ENCODE results near the gene PCSK9.

The PCSK9 gene

DNA sequence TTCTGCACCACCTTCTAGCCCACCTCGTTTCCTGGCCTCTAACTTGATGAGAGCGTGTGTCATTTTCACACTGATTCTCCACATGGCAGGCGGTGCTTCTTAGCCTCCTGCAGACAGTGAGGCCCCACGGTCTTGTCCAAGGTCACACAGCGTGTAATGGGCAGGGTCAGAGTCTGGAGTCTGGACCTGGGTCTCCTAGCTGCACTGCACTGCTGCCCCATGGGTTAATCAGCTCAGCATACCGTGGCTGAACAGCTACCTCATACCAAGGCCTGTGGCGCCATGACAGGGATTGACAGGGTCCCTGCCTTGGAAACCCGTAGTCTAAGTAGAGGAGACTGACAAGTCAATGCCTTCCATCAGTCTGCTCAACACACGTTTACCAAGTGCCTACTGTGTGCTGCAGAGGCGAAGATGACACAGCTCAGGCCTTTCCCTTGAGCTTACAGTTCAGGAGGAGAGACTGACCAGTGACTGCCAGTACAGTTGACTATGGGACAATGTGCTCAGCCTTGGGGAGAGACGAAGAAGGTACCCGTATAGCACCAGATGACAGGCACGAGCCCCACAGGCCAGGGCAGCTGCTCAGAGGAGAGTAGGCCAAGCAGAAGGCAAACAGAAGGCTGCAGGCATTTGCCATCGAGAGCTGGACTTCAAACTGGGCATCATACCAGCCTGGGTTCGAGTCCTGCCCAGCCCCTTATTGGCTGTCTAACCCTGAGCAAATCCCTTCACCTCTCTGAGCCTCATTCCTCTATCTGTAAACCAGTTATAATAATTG lies 5.5 kb downstream of the PCSK9 start:
- DNase-seq: no peak

DNA sequence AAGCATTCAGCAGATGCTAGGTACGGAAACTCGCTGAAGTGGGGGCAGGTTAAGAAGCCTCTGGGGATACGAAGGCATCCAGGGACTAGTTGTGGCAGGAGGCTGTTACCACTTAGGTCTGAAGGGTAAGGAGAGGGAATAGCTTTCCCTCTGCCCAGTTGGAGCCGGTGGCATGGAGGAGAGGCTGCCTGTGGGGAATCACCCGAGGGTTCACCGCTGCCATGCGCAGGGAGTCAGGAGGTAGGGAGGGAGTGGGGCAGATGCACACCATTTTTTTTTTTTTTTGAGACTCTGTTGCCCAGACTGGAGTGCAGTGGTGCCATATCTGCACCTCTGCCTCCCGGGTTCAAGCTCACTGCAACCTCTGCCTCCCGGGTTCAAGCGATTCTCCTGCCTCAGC lies 6.1 kb downstream of the PCSK9 start:
- no peak for DNase-seq

DNA sequence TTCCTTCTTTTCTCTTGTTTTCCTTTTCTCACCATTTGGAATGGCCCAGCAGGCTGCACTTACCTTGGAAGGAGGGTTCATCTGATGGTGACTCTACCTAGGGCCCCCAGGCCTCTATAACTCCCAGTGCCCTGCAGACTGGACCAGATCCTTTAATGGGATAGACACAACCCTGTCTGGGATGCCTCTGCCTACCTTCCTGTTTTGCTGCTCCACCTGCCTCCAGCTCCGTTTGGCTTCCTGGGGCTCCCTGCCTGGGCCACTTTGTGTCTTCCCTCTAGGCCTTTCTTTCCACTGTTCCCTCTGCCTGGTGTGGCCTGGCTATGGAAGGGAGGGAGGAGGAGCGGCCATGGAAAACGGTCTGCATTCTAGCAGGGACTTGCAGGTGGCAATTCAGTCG lies 7.5 kb downstream of the PCSK9 start:
- DNase-seq: no peak

DNA sequence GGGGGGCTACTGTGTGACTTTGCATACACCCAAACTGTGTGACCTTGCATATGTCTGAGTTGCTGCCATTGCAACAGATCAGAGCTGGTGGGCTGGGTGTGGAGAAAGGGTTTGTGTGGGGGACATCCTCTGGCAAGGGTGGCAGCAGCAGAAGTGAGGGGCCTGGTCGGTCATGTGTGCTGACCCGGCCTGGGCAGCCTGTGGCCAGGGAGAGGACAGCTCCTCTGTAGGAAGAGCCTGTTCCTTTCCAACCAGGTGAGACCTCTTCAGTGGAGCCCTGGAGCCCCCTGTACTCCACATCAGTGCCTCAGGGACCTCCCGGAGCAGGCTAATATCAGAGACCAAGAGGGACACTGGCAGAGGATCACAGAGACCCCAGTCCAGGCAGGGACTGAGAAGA lies 8.3 kb downstream of the PCSK9 start:
- no peak for DNase-seq

DNA sequence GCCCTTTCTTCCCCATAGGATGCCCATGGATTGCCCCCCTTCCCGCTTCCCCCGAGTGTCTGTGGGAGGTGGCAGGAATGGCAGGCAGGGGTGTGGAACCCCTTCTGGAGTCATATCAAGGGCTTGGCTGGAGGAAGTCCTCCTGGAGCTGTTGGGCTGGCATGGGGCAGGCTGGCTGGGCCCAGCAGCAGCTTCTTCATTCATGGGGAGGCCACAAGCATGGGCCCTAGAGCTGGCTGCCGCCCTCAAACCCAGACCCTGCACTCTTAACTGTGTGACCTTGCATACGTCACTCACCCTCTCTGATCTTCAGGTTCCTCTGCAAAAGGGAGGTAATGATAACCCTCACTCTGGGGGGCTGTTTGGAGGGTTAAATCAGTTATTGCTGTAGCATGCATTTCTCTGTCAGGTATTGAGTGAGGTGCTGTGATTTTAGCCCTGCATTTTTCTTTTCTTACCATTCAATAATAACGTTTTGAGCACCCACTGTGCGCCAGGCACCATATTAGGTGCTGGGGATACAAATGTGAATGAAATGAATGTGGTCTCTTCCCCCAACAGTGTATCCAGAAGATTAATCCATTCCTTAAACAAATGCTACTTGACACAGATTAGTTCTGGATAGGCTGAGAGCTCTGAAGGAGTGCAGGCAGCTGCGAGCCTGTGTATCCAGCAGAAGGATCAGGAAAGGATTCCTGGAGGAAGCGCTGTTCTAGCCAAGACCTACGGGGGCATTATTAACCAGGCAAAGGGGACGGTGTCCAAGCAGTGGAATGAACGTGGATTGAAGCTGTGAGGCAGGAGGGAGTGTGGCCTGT lies 9.3 kb downstream of the PCSK9 start:
- DNase-seq: no peak

DNA sequence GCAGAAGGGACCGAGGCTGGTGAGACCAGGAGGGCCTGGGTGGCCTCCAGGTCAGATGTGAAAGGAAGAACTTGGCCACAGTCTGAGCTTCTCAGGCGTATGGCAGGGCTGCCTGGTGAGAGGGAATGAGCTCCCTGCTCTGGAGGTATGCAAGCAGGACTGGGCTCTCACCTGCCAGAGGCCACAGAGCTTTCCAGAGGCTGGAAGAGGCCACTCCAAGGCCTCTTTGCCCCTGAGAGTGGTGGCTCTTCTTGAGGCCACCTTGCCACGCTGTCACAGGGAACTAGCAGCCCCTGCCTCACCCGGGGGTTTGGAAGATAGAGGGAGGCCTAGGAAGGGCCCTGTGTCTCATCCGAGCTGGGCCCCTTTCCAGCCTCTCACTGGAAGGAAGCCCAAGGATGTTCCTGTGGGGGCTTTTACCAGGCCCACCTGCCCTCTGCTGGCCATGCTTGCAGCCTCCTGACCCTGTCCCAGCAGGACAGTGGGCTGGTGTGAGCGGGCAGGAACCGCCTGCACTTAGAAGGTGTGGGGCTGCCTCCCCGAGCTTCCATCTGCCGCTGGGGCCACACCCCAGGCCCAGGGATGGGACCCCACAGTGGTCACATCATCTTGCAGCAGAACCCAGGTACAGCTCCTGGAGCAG lies 10.0 kb downstream of the PCSK9 start:
- DNase-seq: no peak

DNA sequence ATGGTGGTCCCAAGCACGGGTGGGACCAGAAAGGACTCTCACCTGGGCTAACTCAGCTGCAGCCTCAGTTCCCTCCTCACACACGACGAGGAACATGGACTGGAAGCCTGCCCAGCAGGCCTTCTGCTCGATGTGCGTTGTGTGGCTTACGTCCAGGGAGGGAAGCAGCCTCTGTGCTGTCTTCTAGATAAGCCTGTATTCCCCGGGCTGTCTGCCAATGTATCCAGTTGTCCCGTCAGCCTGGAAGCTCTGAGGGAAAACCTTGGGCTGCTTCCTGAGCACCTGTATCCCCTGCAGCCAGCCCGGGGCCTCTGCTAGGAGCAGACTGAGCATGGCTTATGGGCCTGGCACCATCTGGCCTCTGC lies 10.5 kb downstream of the PCSK9 start:
- no peak for DNase-seq

DNA sequence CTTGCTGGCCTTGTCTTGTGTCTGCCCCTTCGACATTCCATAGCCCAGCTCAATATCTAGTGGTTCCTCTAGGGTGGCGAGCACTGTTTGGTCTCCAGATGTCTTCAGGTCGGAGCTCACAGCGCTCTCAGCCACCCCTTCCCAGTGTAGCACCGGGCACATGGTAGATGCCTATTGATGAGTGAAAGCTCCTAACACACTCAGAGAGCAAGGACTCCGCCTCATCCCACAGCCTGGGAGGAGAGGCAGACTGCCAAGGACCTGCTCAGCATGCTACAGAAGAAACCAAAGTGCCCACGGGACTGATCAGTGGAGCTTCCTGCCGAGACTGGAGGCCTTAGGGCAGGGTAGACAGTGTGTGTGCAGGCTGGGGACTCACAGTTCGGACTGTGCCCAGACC lies 10.9 kb downstream of the PCSK9 start:
- no peak for DNase-seq

DNA sequence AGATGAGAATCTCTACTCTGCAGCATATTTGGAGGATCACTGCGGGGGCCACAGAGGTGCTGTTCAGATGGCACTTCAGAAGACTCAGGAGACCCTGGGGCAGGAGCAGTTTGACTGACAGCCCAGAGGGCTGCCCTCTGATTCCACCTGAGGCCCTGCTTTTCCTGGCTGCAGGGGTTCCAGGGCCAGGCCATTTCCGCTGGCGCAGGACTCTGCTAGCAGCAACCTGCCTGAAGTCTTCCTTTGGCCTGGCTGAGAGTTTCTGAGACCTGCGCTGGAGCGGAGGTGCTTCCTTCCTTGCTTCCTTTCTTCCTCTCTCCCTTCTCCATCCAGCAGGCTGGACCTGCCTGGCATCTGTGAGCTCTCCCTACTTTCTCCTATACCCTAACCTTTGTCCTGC lies 11.8 kb downstream of the PCSK9 start:
- no peak for DNase-seq

DNA sequence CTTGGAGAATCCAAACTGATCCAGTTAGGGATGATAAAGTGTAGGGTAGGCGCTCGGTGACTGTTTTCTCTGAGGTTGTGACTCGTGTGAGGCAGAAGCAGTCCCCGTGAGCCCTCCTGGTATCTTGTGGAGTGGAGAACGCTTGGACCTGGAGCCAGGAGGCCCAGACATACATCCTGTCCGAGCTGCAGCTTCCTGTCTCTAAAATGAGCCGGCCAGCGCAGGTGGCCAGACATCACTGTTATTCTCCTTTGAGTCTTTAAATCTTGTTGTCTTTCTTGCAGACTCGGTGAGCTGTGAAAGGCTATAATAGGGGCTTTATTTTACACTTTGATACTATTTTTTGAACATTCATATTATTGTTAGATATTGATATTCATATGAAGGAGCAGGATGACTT lies 12.3 kb downstream of the PCSK9 start:
- DNase-seq: no peak

DNA sequence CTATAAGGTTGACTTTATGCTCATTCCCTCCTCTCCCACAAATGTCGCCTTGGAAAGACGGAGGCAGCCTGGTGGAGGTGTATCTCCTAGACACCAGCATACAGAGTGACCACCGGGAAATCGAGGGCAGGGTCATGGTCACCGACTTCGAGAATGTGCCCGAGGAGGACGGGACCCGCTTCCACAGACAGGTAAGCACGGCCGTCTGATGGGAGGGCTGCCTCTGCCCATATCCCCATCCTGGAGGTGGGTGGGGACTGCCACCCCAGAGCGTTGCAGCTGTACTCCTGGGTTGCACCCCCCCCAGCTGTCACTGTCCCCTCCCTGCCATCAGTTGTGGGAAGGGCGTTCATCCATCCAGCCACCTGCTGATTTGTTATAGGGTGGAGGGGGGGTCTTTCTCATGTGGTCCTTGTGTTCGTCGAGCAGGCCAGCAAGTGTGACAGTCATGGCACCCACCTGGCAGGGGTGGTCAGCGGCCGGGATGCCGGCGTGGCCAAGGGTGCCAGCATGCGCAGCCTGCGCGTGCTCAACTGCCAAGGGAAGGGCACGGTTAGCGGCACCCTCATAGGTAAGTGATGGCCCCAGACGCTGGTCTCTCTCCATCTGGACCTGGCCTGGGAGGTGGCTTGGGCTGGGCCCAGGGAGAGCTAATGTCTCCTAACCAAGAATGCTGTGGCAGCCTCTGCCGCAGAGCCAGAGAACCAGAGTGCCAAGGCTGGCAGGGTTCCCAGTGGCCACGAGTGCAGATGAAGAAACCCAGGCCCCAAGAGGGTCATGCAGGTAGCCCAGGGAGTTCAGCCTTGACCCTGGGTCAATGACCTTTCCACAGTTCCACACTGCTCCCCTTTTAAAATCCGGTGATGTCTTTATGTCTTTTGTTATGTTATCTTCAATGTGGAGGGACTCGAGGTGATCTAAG lies 13.1 kb downstream of the PCSK9 start:
- DNase-seq: no peak

DNA sequence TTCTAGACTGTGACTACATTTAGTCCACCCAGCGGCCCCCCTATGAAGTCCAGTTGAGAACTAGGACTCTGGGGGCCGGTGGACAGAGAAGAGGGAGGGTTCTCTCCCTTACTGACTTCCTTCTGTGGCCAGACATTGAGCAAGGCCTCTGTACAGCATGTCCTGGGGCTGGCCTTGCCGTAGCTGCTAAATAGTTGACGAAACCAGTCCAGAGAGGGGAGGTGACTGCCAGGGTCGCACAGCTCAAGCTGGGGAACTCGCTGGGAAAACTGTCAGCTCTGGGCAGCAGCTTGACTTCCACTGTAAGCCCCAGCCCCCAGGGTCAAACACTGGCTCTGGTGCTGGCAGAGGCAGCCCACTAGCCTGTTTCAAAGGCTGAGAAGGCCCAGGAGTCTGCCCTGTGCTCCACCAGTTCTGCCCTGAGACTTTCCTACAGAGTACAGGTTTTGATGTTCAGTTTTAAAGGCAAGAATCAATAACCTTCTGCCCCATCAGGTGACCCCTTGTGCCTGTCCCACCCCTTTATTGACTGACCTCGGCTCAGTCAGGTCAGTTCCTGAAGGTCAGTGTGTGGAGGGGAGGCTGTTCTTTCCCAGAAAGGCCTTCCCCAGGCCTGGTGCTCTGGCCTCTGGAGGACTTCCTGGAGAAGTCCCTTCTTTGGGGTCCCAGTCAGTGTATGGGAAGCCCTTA lies 14.1 kb downstream of the PCSK9 start:
- DNase-seq: no peak

DNA sequence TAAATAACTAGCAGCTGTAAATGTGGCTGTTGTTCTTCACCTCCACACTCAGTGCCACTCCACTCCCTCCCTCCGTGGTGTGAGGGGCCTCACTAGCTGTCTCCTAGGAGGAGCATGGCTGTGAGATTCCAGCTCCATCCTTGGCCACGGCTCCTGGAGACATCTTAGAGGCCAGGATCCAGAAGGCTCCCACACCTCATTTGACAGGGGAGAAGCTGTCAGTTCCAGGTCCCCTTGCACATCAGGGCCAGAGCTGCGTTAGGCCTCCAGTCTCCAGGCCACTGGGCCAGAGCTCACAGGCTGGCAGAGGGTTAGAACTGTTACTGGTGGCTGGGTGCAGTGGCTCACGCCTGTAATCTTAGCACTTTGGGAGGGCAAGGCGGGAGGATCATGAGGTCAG lies 15.0 kb downstream of the PCSK9 start:
- no peak for DNase-seq

DNA sequence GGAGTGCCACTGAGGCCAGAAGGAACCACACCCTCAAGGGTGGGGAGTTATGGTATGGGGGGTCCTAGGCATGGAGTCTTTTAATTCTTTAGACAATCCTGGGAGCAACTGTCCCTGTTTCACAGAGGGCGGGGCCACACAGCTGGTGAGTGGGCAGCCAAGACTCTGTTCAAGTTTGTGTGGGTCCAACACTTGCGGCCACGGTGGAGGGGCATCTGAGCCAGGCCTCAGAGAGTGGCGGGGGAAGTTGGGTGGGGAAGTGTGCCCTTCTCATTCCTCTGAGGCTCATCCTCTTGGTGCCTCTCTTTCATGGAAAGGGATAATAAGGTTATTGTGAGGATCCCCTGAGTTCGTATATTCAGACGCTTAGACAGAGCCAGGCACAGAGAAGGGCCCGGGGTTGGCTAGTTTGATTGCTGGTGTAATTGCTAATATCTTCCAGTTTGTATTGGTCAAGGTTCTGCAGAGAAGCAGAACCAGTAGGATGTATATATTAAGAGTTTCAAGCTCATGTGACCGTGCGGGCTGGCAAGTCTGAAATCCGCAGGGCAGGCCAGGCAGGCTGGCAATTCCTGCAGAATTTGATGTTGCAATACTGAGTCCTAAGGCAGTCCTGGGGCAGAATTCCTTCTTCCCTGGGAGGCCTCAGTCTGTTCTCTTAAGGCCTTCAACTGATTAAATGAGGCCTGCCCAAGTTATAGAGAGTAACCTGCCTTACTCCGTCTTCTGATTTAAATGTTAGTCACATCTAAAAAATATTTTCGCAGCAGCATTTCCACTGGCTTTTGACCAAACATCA lies 15.9 kb downstream of the PCSK9 start:
- no peak for DNase-seq

DNA sequence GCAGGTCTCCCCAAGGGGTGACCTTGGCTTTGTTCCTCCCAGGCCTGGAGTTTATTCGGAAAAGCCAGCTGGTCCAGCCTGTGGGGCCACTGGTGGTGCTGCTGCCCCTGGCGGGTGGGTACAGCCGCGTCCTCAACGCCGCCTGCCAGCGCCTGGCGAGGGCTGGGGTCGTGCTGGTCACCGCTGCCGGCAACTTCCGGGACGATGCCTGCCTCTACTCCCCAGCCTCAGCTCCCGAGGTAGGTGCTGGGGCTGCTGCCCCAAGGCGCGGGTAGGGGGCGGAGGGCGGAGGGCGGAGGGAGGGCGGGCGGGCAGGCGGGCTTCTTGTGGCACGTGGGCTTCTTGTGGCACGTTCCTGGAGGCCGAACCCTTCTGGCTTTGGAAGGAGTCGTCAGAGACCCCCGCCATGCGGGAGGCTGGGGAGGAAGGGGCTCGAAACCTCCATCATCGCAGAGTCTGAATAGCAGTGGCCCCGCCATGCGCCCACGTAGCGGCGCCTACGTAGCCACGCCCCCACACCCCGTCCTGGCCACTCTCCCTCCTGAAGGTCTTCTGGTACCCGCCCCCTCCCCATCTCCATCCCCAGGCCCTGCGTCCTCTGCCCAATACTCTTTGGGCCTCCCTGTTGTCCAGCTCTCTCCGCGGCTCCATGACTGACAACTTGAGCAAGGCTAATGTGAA lies 16.7 kb downstream of the PCSK9 start:
- DNase-seq: no peak

DNA sequence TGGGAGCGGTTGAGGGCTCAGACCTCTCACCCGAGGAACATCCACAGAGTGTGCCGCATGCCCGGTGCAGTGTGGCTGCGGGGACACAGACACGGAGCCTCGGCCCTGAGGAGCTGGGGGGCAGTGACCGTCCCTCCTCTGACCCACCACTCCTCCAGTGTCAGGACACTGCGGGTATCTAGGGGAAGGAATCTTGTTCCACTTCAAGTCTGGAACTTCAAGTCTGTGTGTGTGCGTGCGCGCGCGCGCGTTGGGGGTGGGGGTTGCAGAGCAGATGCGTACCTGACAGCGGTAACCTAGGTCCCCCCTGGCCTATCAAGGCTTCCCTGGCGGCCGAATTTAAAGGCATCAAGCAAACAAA lies 17.3 kb downstream of the PCSK9 start:
- DNase-seq: no peak

DNA sequence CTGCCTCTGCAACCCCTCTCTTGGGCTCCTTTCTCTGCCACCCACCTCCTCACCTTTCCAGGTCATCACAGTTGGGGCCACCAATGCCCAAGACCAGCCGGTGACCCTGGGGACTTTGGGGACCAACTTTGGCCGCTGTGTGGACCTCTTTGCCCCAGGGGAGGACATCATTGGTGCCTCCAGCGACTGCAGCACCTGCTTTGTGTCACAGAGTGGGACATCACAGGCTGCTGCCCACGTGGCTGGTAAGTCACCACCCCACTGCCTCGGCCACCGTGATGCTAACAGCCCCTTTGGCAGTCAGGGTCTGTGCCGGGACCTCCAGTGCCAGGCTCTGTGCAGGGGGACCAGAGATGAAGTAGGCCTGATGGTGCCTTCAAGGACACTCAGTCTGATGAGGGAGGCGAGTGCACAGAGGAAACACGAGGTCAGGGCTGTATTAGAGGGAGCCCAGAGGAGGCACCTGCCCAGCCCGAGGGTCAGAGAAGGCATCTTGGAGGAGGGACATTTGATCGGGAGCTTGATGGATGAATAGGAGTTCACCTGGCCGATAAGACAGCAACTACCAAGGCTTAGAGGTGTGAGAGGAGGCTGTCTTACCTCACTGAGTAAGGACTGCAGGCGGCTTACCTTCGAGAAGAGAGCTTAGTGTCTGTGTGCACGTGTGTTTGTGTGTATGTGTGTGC lies 18.1 kb downstream of the PCSK9 start:
- DNase-seq: no peak

DNA sequence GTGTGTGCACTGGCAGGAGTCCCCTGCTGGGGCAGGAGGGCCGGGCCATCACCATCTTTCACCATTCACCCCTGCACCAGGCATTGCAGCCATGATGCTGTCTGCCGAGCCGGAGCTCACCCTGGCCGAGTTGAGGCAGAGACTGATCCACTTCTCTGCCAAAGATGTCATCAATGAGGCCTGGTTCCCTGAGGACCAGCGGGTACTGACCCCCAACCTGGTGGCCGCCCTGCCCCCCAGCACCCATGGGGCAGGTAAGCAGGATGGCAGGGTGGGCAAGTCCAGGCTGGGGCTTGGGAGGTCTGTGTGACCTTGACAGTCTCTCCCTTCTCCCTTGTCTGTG lies 18.6 kb downstream of the PCSK9 start:
- no peak for DNase-seq

DNA sequence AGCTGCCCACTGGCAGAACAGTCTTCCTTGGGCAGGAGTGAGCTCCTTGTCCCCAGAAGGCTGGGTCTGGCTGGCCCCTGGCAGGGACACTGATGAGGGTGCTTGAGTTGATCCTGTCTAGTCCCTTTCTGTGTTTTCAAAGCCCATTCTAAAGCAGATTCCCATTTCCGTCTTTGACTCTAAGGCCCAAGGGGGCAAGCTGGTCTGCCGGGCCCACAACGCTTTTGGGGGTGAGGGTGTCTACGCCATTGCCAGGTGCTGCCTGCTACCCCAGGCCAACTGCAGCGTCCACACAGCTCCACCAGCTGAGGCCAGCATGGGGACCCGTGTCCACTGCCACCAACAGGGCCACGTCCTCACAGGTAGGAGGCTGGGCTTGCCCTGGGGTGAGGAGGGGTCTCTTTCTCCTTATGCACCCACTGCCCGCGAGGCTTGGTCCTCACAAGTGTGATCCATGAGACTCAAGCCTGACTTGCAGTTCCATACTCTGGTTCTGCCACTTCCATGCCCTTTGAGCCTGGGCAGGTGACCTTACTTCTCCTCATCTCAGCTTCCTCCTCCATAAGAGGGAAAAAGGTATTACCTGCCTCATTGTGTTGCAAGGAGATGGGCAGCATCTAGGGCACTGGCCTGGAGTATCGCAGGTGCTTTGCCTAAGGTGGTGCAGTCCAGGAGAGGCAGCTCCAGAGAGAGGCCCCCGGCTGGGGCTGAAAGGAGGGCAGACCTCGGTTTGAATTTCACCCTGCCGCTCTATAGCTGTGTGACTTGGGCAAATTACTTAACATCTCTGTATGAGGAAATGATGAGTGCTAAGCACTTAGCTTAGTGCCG lies 20.2 kb downstream of the PCSK9 start:
- no peak for DNase-seq

Measured in activated CD8-positive, alpha-beta memory T cell treated with anti-CD3 and anti-CD28 coated beads, Interleukin-2, amount 50 U/mL, for 4 hours (primary cell).